Measurements from ENCODE around the gene NTN3.

The NTN3 gene

DNA sequence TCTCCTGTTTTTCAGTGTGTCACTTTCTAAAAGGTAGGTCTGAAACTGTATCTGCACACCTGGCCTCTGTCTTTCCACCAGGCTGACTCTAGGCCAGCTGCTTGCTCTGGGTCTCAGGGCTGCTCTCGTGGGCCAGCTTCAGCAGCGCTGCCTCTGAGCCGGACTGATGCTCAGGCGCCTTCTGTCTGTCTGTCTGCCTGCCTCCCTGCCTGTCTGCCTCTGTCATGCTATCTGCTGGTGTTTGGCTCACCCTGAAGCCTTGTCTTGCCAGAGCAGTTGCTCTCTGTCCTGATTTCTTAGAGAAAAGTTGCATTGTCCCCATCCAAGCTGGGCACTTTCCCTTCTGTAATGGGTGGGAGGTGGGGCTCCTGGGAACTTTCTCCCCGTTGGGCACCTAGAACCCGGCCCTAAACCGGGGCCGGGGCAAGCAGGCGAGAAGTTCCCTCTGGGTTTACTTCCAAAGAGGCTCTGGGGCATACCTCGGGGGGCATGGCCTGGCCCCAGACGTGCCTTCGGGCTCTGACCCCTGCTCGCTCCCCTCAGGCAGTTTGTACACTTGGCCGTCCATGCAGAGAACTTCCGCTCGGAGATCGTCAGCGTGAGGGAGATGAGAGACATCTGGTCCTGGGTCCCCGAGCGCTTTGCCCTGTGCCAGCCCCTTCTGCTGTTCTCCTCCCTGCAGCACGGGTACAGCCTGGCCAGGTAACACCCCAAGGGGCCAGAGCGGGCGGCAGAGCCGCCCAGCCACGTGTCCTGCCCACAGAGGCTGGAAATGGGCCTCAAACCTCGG lies 26.8 kb downstream of the NTN3 start:
- no peak for DNase-seq

DNA sequence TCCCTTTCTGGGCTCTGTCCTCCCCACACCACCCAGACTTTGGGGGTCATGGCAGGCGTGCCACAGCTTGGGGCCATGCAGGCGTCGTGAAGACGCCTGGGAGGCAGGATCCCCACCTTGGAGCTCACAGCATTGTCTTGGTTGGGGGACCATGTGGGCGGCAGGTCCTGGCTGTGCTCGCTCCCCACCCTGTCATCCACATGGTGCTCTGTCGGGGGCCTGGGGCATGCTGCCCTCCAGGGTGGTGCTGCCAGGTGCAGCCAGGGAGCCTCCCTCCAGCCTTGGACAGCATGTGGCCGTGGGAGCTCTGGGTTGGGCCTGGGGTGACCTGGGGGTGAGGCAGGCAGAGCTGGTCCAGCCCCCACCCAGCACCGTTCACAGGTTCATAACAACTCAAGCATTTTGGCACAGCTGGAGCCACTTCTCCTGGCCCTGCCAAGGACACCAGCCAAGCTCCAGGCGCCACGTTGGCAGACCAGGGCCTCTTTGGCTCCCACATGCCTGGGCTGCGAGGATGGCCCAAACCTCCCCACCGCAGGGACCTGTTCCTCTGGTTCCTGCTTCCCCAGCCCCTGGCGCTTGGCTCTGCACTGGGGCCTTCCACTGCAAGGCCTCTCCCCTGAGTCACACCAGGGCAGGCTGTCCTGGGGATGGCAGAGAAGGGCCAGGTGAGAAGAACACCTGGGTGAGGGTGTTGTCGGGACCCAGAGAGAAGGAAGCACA lies 27.6 kb downstream of the NTN3 start:
- no peak for DNase-seq

DNA sequence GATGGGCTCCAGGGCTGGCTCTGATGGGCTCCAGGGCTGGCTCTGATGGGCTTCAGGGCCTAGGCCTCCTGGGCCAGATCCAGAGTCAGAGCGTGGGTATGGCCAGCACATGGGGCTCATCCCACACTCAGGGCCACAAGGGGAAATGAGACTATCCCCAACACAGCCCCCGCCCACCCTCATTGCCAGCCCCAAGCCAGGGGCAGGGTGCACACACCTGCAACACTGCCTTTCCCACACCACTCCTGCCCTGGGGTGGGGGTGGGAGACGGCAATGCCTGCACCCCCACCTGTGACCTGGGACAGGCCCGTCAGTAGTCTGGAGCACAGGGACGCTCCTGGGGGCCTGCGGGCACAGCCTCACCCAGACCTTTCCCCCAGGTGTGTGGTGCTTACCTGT lies 28.4 kb downstream of the NTN3 start:
- DNase-seq = no peak

DNA sequence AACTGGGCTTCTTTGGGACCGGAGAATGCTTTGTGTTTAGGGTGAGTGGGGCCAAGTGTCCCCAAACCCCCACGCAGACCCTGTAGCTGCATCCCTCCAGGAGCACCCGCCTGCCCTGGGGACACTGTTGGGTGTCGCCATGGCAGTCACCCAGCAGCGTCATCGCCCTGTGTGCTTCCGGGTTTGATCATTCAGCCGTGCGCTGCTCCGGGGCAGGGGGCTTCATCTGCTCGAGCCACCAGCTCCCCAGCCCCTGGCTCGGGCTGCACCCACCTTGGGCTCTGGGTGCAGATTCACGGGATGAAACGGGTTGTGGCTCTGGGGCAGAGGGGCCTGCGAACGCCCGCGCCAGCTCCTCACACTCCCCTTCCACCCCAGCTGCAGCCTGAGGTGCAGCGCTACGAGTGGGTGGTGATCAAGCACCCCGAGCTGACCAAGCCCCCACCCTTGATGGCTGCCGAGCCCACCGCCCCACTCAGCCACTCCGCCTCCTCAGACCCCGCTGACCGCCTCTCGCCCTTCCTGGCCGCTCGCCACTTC lies 28.9 kb downstream of the NTN3 start:
- no peak for DNase-seq

DNA sequence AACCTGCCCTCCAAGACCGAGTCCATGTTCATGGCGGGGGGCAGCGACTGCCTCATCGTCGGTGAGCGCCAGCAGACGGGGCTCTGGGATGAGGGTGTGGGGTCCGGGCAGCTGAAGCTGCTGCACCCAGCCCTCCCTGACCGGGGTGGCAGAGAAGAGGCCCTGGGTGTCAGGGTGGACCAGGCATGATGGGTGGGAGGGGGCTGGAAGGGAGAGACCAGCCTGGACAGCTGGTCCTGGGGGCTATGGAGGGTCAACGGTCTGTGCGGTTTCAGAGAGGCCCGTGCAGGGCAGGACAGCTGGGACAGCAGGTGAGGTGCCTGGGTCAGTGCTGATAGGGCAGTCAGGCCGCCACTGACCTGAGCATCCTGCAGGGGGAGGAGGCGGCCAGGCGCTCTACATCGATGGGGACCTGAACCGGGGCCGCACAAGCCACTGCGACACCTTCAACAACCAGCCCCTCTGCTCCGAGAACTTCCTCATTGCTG lies 29.4 kb downstream of the NTN3 start:
- DNase-seq = no peak

DNA sequence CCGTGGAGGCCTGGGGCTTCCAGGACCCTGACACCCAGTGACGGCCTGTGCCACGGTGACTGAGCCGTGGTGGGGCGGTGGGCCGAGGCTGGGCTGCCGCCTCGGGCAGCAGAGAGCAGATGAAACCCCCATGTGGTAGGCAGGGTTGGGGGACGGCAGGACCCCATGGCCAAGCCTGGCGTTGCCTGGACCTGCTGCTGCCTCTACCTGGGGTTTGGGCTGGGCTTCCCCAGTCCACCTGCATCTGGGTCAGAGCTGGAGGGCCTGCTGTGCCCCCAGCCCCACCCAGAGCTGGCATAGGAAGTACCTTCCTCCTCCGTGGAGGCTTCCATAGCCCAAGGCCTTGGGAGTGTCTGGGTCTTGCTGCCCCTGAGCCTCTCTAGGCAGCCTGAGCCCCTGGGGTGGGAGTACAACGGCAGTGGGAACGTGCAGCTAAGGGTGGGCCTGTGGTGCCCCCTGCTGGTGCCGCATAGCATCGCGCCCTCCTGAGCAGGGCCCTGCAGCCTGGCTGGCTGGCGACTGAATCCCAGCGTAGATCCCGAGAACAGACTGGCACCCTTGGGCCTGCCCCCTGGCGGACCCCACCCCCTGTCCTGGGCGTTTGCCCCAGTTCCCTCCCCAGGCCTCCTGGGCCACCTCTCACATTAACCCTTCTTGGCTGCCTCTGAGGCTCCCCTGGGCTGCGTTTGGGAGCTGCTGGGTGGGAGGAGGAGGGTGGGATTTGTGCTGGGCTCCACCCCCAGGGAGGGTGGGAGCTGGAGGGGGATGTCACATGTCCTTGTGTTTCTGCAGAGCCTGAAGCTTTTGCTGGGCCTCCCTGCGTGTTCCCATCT lies 30.0 kb downstream of the NTN3 start:
- peak; percentile 54 for DNase-seq

DNA sequence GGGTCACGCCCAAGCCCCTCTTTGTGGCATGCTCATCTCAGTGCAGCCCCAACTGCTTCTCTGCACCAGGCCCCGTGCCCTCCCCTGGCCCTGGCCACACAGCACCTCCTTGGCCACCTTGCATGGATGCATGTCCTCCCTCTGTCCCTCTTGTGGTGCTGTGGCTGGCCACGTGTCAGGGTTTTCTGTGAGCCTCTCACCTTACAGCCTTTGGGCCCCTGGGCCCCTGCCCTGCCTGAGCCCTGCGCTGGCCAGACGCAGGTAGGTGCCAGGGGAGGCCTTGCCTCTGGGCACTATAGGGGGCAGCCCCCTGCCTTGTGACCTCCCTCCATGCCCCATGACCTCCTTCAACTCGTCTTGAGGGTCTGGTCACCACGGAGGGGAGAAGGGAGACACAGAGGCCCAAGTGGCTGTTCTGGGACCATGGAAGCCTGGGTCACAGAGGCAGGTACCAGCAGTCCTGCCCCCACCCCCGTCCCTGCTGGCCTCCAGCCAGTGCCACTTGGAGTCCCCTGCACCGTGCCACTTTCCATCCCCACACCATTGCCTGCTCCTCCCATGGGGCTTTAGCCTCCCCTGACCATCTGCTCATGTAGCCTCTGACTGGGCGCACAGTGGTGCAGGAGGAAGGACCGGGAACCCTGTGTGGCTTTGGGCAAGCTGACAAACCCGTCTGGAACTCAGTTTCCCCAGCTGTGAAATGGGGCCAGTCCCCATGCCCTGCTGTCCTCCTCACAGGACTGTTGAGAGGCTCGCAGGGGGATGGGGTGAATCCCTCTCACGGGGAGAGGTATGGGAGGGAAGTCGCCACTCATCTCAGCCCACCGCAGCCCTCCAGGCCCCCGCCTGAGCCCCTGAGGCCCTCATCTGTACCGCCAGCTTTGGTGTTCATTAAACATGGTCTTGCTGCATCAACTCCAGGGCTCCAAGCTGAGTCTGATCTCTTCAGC lies 31.1 kb downstream of the NTN3 start:
- no peak for DNase-seq

DNA sequence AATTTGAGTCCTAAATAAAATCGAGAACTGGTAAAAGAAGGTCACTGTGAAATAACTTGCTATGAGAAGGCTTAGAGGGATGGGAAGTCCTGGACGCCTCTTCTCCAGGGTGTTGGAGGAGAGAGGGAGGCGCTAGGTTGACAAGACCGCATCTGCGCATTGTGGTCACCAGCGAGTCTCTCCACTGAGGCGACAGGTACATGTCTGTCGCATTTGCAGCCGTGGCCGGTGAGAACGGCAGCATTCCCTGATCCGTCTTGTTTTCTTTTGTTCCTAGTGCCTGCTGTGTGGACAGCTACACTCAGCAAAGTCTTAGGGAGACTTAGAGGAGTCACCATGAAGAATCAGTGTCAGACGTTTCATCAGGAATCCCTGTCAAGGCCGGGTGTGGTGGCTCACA lies 34.6 kb downstream of the NTN3 start:
- DNase-seq = no peak

DNA sequence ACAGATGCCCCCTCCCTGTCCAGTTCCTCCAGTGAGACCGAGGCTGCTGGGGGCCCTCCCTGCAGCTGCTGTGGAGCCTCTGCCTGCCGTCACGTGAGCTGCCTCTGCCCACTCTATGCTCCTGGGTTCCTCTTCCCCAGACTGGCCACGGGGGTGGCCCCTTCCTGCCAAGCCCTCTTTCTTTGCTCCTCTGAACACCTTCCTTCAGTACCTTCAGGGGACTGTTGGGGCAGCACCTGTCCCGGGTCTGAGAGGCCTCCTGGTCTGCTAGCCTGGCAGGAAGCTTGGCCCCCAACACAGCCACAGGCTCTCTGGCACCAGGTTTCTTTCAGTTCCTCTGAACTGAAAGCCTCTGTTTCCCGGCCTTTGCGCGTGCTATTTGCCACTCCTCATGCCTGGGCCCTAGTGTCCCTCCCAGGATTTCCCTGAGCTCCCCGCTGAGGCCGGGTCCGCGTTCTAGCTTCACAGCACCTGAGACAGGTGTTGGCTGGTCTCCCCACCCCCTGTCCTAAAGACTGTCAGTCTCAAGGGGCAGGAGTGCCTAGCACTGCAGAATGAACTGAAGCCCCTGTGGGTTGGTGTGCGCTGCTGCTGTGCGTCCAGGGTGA lies 36.1 kb downstream of the NTN3 start:
- DNase-seq = no peak

DNA sequence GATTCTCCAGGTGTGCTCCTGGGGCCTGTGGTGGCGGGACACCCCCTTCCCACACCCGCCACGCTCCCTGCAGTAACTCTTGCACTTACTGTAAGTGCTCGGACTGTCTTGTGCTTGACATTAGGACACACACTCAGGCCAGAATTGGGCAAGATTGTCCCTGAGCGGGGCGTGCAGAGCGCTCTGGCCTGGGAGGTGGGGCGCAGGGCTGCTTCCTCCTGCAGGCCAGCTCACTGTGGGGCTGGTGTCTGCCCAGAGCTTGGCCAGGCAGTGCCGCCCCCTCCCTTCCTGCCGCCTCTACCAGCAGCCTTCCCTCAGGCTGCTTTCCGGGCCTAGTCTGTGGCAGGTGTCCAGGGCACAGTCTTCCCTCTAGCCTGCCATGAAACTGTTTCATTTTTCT lies 36.6 kb downstream of the NTN3 start:
- no peak for DNase-seq

DNA sequence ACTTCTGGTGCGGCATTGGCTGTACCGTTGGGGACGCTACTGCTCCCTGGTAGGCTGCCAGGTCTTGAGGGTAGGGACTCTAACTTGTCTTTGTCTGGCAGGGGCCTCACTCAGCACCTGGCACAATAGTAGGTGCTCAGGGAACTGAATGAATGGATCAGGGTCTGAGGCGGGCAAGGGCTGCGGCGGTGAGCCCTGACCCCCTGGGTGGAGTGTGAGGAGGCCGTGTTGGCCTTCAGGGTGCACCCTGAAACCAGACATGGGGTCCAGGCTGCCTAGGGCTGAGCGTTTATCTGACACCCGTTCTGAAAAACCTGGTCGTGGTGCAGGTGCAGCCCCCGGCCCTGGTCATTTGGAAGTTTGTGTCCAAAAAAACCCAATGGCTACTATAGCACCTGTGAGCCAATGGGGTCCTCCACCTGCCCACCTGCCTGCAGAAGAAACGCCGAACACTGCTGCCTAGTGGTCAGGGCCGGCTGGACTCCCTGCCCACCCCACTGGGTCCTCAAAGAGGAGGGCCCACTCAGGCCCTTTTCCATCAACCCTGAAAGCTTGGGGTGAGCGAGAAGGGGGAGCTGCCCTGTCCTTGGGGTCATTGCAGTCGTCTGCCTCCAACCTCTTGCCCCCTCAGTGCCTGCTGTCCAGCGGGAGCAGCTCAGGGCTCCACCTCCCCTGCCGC lies 37.8 kb downstream of the NTN3 start:
- DNase-seq = no peak

DNA sequence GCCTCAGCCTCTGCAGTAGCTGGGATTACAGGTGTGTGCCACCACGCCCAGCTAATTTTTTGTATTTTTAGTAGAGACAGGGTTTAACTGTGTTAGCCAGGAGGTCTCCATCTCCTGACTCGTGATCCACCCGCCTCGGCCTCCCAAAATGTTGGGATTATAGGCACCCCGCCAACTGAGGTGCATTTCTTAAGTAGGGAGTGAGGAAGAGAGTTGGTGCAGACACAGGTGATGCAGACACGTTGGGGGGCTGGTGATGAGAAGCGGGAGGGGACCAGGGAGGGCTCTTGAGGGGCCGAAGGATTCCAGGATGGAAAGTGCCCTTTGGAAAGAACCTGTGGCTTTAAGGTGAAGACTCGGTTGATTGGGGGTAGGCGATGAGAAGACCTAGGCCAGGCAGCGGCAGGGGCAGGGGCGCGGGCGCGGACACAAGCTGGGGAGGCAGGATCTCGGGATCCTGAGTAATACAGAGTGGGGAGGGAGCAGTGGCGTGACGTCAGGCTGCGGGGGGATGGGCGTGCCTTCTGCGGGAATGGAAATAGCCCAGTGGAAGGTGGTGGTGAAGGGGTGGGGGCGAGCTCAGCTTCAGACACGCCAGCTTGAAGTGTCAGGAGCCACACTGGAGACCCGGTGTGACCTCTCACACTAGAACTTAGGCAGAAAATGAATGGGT lies 40.2 kb downstream of the NTN3 start:
- no peak for DNase-seq

DNA sequence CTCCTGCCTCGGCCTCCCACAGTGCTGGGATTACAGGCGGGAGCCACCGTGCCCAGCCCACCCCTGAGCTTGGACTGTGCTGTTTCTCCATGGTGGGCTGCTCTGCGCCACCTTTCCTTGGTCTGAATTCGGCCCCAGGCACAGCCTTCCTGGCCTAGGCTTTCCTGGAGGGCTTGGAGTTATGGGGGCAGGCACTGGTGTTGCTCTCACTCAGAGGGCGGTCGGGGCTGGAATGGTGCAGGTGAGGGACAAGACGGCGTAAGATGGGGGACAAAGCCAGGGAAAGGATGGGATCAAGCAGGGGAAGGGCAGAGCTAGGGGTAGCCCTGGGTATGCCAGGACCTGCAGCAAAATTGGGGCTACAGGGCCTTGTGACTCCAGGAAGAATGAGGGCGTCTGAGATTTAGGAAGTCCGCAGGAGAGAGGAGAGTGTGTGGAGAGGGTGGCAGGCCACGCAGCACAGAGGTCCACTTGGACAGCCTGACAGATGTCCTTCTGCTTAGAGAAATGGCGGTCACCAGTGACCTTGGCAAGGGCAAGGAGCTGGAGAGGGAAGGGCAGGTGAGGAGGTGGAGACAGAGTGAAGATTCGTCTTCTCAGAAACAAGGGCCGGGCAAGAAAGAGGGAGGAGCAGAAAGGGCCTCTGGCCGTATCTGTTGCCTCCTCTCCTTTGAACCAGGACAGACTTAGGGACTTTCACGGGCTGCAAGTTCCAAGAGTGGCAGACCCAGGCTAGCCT lies 41.1 kb downstream of the NTN3 start:
- DNase-seq = no peak

DNA sequence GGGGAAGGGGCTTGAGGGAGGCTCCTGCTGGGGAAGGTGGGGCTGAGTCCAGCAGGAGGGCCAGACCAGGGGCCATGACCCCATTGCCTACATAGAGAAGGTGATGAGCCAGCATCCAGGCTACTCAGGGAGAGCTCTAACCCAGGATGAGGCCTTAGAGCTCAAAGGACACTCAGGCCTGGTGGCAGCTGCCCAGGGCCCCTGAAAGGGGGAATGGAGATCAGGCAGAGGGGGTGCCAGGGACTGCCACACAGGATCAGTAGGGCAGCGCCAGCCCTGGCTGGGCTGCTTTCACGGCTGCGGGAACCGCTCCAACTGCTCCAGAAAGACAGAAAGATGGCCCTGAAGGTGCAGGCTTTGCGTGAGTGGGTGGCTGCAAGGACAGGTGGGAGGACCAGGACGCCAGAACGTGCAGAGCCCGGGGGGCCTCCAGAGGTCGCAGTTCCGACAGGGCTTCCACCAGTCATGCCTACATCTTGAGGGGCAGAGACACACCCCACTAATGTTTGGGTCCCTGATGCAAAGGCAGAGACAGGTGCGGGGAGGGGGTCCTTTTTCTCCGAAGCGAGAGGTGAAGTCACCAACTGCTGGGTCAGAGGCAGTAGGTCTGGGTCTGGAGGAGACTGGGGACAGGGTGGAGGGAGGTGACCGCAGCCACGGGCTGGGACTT lies 41.8 kb downstream of the NTN3 start:
- peak; percentile 22 for DNase-seq

DNA sequence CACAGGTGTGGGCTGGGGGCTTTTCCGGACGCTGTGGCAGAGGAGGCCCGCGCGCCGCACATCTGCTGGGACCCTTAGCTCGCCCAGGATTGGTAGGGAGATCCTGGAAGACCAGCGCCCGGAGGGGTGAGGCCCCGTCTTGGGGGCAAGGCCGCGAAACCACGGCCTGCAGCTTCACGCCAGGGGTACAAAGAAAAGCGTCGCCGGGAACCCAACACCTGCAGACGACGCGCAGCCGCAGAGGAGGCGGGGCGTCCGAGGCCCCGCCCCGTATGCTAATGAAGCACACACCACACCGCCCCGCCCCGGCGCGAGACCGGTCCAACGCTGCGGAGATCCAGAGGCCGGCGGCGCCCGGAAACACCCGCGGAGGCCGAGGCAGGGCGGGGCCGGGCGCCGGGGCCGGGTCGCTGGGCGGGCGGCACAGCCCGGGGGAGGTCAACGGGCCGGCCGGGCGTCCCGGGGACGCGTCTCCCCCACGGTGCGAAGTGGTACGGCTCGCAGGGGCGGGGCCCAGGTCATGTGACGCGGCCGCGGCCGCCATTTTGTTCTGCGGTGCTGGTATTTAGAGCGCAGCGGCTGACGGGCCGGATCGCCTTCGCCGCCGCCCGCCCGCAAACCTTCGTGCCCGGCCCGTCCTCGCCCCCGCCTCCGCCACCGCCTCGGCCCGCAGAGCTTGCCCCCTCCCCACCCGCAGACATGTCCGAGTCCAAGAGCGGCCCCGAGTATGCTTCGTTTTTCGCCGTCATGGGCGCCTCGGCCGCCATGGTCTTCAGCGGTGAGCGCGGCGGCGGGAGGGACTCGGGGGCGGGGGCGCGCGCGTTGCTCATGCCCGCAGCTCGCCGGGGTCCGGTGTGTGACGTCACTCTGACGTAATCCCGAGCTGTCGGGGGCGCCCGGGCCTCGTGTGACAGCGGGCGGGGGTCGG lies 42.6 kb downstream of the NTN3 start, which contains the start of gene ATP6V0C:
TSS of gene ATP6V0C (plus strand) at position 548 of the 928 bp plus-strand sequence. CDS start at position 700, 152 bp downstream.
- peak; percentile 69 for DNase-seq

DNA sequence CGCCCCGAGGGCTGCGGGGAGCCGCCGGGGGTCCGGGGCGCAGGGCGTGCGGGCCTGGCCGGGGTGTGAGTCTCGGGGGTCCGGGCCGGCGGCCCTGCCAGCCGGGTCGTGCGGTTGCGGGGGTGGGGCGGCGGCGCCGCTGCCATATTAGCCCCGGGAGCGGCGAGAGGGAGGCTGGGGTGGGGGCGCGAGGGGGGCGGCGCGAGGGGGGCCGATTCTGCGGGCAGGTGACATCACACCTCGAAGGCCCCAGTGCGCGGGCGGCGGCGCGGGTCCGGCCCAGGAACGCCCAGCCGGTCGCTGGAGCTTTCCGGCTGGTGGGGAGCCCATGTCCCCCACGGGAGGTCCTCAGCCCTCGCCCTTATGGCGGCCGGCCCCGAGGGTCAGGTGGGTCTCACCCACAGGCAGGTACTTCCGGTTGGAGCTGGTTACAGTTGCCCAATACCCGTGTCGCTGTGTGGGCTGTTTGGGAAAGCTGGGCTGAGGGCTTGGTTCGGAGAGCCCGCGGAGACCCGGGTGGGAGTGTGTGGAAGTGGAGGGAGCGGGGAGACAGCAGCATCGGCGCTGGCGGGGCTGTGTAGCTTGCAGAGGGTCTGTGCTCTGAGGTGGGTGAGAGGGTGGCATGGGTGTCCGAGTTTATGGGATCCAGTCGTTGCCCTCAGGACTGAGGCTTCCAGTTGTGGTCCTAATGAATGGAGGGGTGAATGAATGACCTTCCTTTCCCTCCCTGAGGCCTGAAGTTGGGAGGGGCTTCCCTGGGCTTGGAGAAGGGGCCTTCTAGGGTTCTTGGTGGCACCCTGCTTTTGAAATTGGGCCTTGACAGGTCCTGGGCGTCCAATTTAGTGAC lies 43.5 kb downstream of the NTN3 start:
- peak; percentile 25 for DNase-seq
